Endodermal cell (in vitro differentiated cells): Measurements from ENCODE around the gene SYNGAP1. TPM values are rescaled to one million over a fixed set of nuclear protein-coding genes. Genes with fewer than 3 reads are reported as not detected.

Experiments
- DNase-seq: peaks from one replicate; pipeline ENCODE4 v3.0.0-alpha.2; 2017
- H3K27ac ChIP-seq: 2 replicates; pipeline ENCODE4 v1.5.1; 2013; ENCODE audit warnings: mild to moderate bottlenecking, low read depth, low read length, moderate library complexity
- H3K27me3 ChIP-seq: 2 replicates; pipeline ENCODE4 v1.6.1; 2013; ENCODE audit warnings: mild to moderate bottlenecking, low read length, moderate library complexity; ENCODE audit not compliant: insufficient read depth, control insufficient read depth, poor library complexity, severe bottlenecking
- H3K36me3 ChIP-seq: 2 replicates; pipeline ENCODE4 v1.7.0; 2013; ENCODE audit warnings: mild to moderate bottlenecking, low read length, moderate library complexity; ENCODE audit not compliant: control insufficient read depth, insufficient read depth
- H3K4me1 ChIP-seq: one replicate; pipeline ENCODE4 v1.7.0; 2013; ENCODE audit warnings: low read length; ENCODE audit not compliant: control insufficient read depth, insufficient read depth
- H3K4me3 ChIP-seq: 2 replicates; pipeline ENCODE4 v1.5.1; 2013; ENCODE audit warnings: mild to moderate bottlenecking, low read length, moderate library complexity
- H3K9ac ChIP-seq: 2 replicates; pipeline ENCODE4 v1.6.1; 2013; ENCODE audit warnings: mild to moderate bottlenecking, low read length, moderate library complexity; ENCODE audit not compliant: poor library complexity, severe bottlenecking; ENCODE audit errors: extremely low read depth
- H3K9me3 ChIP-seq: 2 replicates; pipeline ENCODE4 v1.6.1; 2013; ENCODE audit warnings: mild to moderate bottlenecking, low read length, moderate library complexity; ENCODE audit not compliant: control insufficient read depth
- H3K27ac Mint-ChIP-seq: 2 replicates; pipeline ENCODE4 v1.8.0; 2020; ENCODE audit warnings: mixed read lengths
- H3K27me3 Mint-ChIP-seq: 2 replicates; pipeline ENCODE4 v1.8.0; 2021; ENCODE audit warnings: mild to moderate bottlenecking, mixed read lengths; ENCODE audit not compliant: insufficient read depth
- H3K36me3 Mint-ChIP-seq: 2 replicates; pipeline ENCODE4 v1.8.0; 2020; ENCODE audit warnings: low read depth, mixed read lengths
- H3K4me1 Mint-ChIP-seq: 2 replicates; pipeline ENCODE4 v1.8.0; 2020; ENCODE audit warnings: mixed read lengths
- H3K4me3 Mint-ChIP-seq: 2 replicates; pipeline ENCODE4 v1.8.0; 2020; ENCODE audit warnings: mild to moderate bottlenecking, moderate library complexity, mixed read lengths
- H3K9me3 Mint-ChIP-seq: 2 replicates; pipeline ENCODE4 v1.8.0; 2020; ENCODE audit warnings: mild to moderate bottlenecking, mixed read lengths
- CTCF ChIP-seq: fragments of 200-600 bp; sonication (generic); conservative IDR thresholded peaks from 2 replicates; pipeline ENCODE4 v1.5.0; 2021; ENCODE audit warnings: antibody characterized with exemption, mild to moderate bottlenecking
- WGBS, 2 experiments: methylation state at CpG; one replicate each; pipeline versions ENCODE4 v1.1.5 to v1.1.7; 2013; ENCODE audit warnings: missing lambda C conversion rate in 2 of 2, mixed read lengths in 1 of 2; ENCODE audit not compliant: insufficient coverage in 1 of 2, insufficient read length in 1 of 2; 5-methylcytosine and 5-hydroxymethylcytosine counted together
- total RNA-seq, 2 donors: library from RNA; stranded (reverse); fragmentation: NEBNext Ultra II Directional in 1 of 2; extraction: Animal tissue kit (Norgen Biotek cat#: 25700) in 1 of 2; gene quantifications; 2 replicates in 1 of 2; 3 replicates in 1 of 2; pipeline ENCODE4 v1.2.1, GENCODE V29; 2021

Gene SYNGAP1
- total RNA-seq, 2 donors from 2014 or later: 90.2 to 94.2 TPM

GRCh38 chr6:33380272-33380981 lies 39.4 kb upstream of the SYNGAP1 start:
- no peaks in the 10 kb centered on the region for H3K27me3 ChIP-seq
- Mint-ChIP-seq H3K4me1 (peaks cover 3% of the 10 kb centered on the region), H3K27me3 (no peaks in the 10 kb centered on the region), H3K4me3 (no peak overlapping the region), H3K36me3 (no peaks in the 10 kb centered on the region), H3K27ac (no peak overlapping the region), H3K9me3 (no peaks in the 10 kb centered on the region)
- no peaks in the 10 kb centered on the region for H3K36me3 ChIP-seq
- TF ChIP-seq CTCF: no peak
- H3K9ac ChIP-seq: no peak overlapping the region
- WGBS, 2 experiments: 93 to 100% methylated on average over 2 of the region's 2 CpGs
- no peak overlapping the region for H3K27ac ChIP-seq
- no peaks in the 10 kb centered on the region for H3K9me3 ChIP-seq
- no peak overlapping the region for H3K4me3 ChIP-seq
- no peaks in the 10 kb centered on the region for H3K4me1 ChIP-seq
- no peak for DNase-seq

- no peaks in the 10 kb centered on the region for H3K27me3 ChIP-seq
- no peak for DNase-seq
- Mint-ChIP-seq H3K4me1 (peaks cover 2% of the 10 kb centered on the region), H3K9me3 (no peaks in the 10 kb centered on the region), H3K36me3 (no peaks in the 10 kb centered on the region), H3K27ac (no peak overlapping the region), H3K4me3 (no peak overlapping the region), H3K27me3 (no peaks in the 10 kb centered on the region)
- H3K4me3 ChIP-seq: no peak overlapping the region
- no peaks in the 10 kb centered on the region for H3K4me1 ChIP-seq
- no peak overlapping the region for H3K27ac ChIP-seq
- H3K36me3 ChIP-seq: no peaks in the 10 kb centered on the region
- WGBS, 2 experiments: 90 to 92% methylated on average over 7 to 9 of the region's 10 CpGs
- no peak for TF ChIP-seq CTCF
- no peaks in the 10 kb centered on the region for H3K9me3 ChIP-seq
- H3K9ac ChIP-seq: no peak overlapping the region
Measured at GRCh38 chr6:33383427-33384185, 36.3 kb upstream of the SYNGAP1 start.

- no peaks in the 10 kb centered on the region for H3K27me3 Mint-ChIP-seq
- H3K36me3 ChIP-seq: no peaks in the 10 kb centered on the region
- H3K9me3 Mint-ChIP-seq: no peaks in the 10 kb centered on the region
- no peaks in the 10 kb centered on the region for H3K27me3 ChIP-seq
- H3K4me1 ChIP-seq: no peaks in the 10 kb centered on the region
- H3K27ac Mint-ChIP-seq: no peak overlapping the region
- no peaks in the 10 kb centered on the region for H3K9me3 ChIP-seq
- WGBS, 2 experiments: 15 to 45% methylated on average over 4 of the region's 4 CpGs
- no peak overlapping the region for H3K27ac ChIP-seq
- H3K36me3 Mint-ChIP-seq: no peaks in the 10 kb centered on the region
- peak; percentile 78 for TF ChIP-seq CTCF
- H3K4me3 ChIP-seq: no peak overlapping the region
- H3K4me1 Mint-ChIP-seq: peaks cover 2% of the 10 kb centered on the region
- no peak overlapping the region for H3K9ac ChIP-seq
- peak; percentile 68 for DNase-seq
- H3K4me3 Mint-ChIP-seq: no peak overlapping the region
Measured at GRCh38 chr6:33384581-33385020, 35.3 kb upstream of the SYNGAP1 start.
